Cardiac muscle cell (in vitro differentiated cells and primary cell): ENCODE measurements around the gene C8B. TPM values are rescaled to one million over a fixed set of nuclear protein-coding genes. Genes with fewer than 3 reads are reported as not detected.

Source experiments
- DNase-seq, 2 donors: peaks; one replicate each; pipeline versions ENCODE4 v3.0.0 to v3.0.0-alpha.2; 2010 to 2017; ENCODE audit warnings: low read depth in 1 of 2, low spot score in 1 of 2
- H3K27ac ChIP-seq: fragments of 200-600 bp; sonication (generic); 2 replicates; pipeline ENCODE4 v1.5.1; 2016
- H3K27me3 ChIP-seq: fragments of 200-600 bp; sonication (generic); 2 replicates; pipeline ENCODE4 v1.6.0; 2016; ENCODE audit warnings: control low read depth
- H3K36me3 ChIP-seq: fragments of 200-600 bp; sonication (generic); 2 replicates; pipeline ENCODE4 v1.5.1; 2016; ENCODE audit warnings: control low read depth
- H3K4me1 ChIP-seq: fragments of 200-600 bp; sonication (generic); 2 replicates; pipeline ENCODE4 v1.8.1; 2017; ENCODE audit warnings: low read depth, mild to moderate bottlenecking, mixed run types
- H3K4me3 ChIP-seq: fragments of 200-600 bp; sonication (generic); 2 replicates; pipeline ENCODE4 v1.5.1; 2016; ENCODE audit warnings: mild to moderate bottlenecking
- H3K9me3 ChIP-seq: fragments of 200-600 bp; sonication (generic); 2 replicates; pipeline ENCODE4 v1.5.1; 2017; ENCODE audit warnings: low read depth, mild to moderate bottlenecking, control low read depth
- polyA plus RNA-seq: library from polyadenylated mRNA; unstranded; fragments of >200 nt; fragmentation: Nextera tagmentation; extraction: Ambion mirVana; gene quantifications from 2 replicates; pipeline ENCODE4 v1.2.1, GENCODE V29; 2016
- total RNA-seq: library from RNA; depleted of rRNA; stranded (reverse); fragments of >200 nt; gene quantifications from 2 replicates; pipeline ENCODE4 v1.2.3, GENCODE V29; 2016
- TF ChIP-seq, protein P1 (sequence below): IDR thresholded peaks from 2 replicates; pipeline ENCODE4 v1.5.1; 2012; ENCODE audit warnings: low read depth, mild to moderate bottlenecking, low read length

C8B gene
- total and polyA plus RNA-seq, 2 experiments from 2014 or later: not detected

DNA sequence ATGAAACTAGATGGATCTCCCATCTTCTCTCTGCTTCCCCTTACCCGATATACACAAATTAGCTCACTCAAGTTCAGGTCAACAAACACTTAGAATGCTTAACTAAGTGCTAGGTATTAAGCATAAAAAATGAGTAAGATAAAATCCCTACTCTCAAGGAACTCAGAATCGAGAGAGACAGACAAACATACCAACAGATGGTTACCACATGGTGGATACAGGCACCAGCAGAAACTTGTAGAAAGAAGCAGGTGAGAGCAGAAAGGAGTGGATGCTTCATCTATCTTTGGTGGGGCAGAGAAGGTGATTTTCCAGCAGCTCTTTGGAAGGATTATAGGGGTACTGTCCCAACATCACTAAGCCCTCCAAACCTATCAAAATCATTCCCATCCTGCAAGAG is 32.2 kb downstream of the C8B start:
- no peak for DNase-seq
- Histone ChIP-seq H3K27ac (no peak overlapping the region), H3K4me1 (no peaks in the 10 kb centered on the region), H3K9me3 (no peaks in the 10 kb centered on the region), H3K36me3 (no peaks in the 10 kb centered on the region), H3K27me3 (no peaks in the 10 kb centered on the region), H3K4me3 (no peak overlapping the region)
- TF ChIP-seq, protein P1, sequence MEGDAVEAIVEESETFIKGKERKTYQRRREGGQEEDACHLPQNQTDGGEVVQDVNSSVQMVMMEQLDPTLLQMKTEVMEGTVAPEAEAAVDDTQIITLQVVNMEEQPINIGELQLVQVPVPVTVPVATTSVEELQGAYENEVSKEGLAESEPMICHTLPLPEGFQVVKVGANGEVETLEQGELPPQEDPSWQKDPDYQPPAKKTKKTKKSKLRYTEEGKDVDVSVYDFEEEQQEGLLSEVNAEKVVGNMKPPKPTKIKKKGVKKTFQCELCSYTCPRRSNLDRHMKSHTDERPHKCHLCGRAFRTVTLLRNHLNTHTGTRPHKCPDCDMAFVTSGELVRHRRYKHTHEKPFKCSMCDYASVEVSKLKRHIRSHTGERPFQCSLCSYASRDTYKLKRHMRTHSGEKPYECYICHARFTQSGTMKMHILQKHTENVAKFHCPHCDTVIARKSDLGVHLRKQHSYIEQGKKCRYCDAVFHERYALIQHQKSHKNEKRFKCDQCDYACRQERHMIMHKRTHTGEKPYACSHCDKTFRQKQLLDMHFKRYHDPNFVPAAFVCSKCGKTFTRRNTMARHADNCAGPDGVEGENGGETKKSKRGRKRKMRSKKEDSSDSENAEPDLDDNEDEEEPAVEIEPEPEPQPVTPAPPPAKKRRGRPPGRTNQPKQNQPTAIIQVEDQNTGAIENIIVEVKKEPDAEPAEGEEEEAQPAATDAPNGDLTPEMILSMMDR: no peak

DNA sequence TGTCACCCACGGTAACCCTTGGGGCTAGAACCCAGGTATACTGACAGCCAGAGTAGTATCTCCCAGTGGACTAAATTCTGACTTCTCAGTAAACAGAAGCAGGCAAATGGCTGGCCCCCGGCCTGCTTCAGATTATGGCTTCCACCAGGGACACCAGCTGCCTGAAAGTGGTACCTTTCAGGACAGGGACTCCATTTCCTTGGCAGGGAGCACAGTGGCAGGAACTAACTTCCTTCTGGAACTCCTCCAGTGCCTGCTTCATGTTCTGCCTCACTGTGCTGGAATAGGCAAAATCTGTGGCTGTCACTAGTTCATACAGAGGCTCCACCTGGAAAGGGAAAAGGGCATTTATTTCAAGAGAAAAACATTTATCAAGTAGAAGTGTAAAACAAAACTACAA is 32.7 kb downstream of the C8B start:
- Histone ChIP-seq H3K27me3 (no peaks in the 10 kb centered on the region), H3K4me3 (no peak overlapping the region), H3K27ac (no peak overlapping the region), H3K36me3 (no peaks in the 10 kb centered on the region), H3K9me3 (no peaks in the 10 kb centered on the region), H3K4me1 (no peaks in the 10 kb centered on the region)
- TF ChIP-seq, protein P1: no peak
- no peak for DNase-seq

DNA sequence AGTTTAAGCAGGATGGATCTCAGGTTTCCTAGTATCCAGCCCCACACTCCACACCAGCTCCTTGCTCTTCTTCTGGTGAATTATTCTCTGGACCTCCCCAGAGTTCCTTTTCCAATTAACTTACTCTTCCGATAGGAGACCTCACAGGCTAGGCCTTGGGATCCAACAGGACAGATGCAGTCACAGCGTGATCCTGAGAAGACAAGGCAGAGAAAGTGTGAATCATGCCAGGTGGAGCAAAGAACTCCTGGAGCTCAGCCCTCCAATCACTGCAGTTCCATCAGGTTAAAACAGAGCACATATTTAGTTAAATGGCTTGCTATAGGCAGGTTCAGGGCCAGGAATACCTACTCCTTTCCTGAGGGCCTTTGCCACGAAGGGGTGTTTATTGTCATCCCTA is 34.1 kb downstream of the C8B start:
- H3K4me3 ChIP-seq: no peak overlapping the region

DNA sequence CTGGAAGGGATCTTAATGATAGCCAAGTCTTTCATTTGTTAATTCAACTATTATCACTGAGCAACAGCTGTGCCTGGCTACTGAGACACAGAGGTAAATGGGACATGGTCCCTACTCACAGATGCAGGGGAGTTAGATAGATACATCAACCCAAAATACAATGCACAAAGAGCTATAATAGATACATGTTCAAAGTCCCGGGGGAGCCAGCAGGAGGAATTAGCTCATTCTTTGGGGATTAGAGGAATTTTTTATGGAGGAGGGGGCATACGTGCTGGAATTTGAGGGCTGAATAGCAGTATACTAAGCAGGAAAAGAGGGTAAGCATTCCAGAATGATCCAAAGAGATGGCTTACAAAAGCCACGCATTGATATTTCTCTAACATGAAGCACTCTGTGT is 34.6 kb downstream of the C8B start:
- H3K4me1 ChIP-seq: no peaks in the 10 kb centered on the region
- H3K4me3 ChIP-seq: no peak overlapping the region
- DNase-seq: no peak
- no peaks in the 10 kb centered on the region for H3K27me3 ChIP-seq
- no peaks in the 10 kb centered on the region for H3K9me3 ChIP-seq
- no peak overlapping the region for H3K27ac ChIP-seq
- no peaks in the 10 kb centered on the region for H3K36me3 ChIP-seq
- TF ChIP-seq, protein P1: no peak

More for the DNA sequence above, 34.1 kb downstream of the C8B start:
- Histone ChIP-seq H3K27me3 (no peaks in the 10 kb centered on the region), H3K9me3 (no peaks in the 10 kb centered on the region), H3K36me3 (no peaks in the 10 kb centered on the region), H3K27ac (no peak overlapping the region), H3K4me1 (no peaks in the 10 kb centered on the region)
- TF ChIP-seq, protein P1: no peak
- DNase-seq: no peak

DNA sequence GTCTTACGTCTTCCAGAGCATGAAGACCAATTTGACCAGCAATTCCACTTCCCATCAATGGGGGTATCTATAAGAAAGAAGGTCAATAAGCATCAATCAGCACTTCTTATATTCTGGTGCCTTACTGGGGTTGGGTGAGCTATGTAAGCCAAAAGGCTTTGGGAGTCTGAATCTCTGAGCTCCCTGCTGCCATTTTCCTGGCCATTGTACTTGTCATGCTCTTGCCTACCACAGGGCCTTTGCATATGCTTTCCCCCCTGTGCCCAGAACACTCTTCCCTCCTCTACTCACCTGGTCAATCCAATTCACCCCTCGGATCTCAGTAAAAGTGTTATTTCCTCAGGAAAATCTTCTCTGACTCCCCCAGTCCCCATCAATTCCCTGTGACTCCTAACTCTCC is 36.3 kb downstream of the C8B start:
- TF ChIP-seq, protein P1: no peak
- Histone ChIP-seq H3K27ac (no peak overlapping the region), H3K4me3 (no peak overlapping the region), H3K27me3 (no peaks in the 10 kb centered on the region), H3K4me1 (no peaks in the 10 kb centered on the region), H3K36me3 (no peaks in the 10 kb centered on the region), H3K9me3 (no peaks in the 10 kb centered on the region)
- DNase-seq: no peak

DNA sequence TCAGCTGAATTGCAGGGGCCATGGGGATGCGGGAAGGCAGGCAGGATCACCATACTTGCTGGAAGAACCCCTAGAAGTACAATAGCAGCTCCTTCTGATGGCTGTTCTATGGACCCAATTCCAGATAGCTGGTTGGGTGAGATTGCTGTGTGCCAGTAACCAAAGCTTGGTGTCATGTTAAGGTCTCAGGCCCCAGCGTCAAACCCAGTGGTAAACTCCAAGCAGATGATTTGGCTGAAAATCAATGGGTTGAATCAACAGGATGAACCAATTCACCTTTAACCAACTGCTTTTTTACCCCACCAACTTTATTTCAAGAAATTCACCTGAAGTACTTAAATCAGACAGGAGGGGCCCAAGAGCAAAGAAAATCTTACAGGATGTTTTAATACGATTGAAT is 37.8 kb downstream of the C8B start:
- Histone ChIP-seq H3K9me3 (no peaks in the 10 kb centered on the region), H3K36me3 (no peaks in the 10 kb centered on the region), H3K27me3 (no peaks in the 10 kb centered on the region), H3K4me3 (no peak overlapping the region), H3K27ac (no peak overlapping the region), H3K4me1 (no peaks in the 10 kb centered on the region)
- TF ChIP-seq, protein P1: no peak
- DNase-seq: no peak
